ENCODE measurements around the gene EHD4. TPM values are rescaled to one million over a fixed set of nuclear protein-coding genes. Genes with fewer than 3 reads are reported as not detected.

Gene EHD4
- polyA plus RNA-seq, 3 donors, result 12.8 to 16.0 (median 14.2) TPM

GRCh38 chr15:41983221-41983620 lies 10.9 kb upstream of the EHD4 start:
- 83% methylated on average over 2 of the region's 7 CpGs for WGBS (ENCODE audit: insufficient coverage)
- no peaks in the 10 kb centered on the region for H3K9me3 Mint-ChIP-seq
- no peak overlapping the region for H3K27ac Mint-ChIP-seq

DNA sequence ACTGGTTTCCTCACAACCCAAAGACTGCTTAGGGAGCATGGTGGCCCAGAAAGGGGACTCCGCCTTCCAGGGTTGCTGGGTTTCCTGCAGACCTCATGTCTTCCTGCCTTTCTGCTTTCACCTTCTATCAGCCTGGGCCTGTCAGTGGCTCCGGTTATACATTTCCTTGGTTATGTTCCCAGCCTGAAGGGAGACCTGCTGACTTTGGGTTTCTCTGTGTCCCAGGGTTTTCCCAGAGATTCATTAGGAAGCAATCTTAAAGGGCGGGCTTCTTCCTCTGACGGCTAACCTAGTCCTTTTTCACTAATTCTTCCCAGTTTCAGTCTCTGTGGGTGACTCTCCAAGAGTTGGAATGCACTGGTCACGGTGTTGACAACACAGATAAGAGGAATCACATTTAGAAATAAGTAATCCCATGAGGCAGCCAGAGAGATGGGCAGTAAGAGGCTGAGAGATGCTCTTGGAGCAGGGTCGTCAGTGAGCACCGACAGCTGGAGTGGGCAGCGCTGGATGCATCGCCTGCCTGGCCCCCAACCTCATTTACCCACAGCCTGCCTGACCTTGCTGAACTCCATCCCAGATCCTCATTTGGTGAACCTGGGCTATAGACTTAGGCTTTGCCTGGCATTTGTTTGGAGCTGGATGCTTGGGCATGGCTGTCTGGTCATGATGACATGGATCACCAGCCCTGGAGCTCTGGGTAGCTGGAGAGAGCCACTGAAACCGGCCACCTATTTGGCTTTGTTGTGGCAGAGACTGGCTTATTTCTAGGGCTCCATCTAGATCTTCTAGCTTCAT lies 10.0 kb upstream of the EHD4 start:
- intact Hi-C loops (cut with micrococcal nuclease), result loop anchor here in 1 of 2 donors (10.0 kb wide), 1 partner anchor 102 kb away; no protein-coding TSS in a partner anchor
- DNase-seq, result no peak
- 89% methylated on average over 6 of the region's 10 CpGs for WGBS (ENCODE audit: insufficient coverage)
- Histone ChIP-seq H3K9ac (ENCODE audit: insufficient read depth, low read length, poor library complexity, severe bottlenecking) (no peak overlapping the region), H3K9me3 (replicated peaks in 1 of 2; ENCODE audit: control insufficient read depth in 1 of 2, insufficient read depth in 1 of 2, low read length in 2 of 2) (no peaks in the 10 kb centered on the region), H3K27ac (ENCODE audit: low read depth in 1 of 2, low read length in 2 of 2) (no peak overlapping the region), H3K79me2 (ENCODE audit: insufficient read depth, low read length) (no peaks in the 10 kb centered on the region), H3K27me3 (ENCODE audit: control insufficient read depth in 2 of 2, insufficient read depth in 2 of 2, low read length in 2 of 2) (no peaks in the 10 kb centered on the region), H4K20me1 (ENCODE audit: insufficient read depth, low read length) (no peaks in the 10 kb centered on the region), H3K36me3 (replicated peaks in 1 of 2; ENCODE audit: control insufficient read depth in 1 of 2, insufficient read depth in 2 of 2, low read length in 2 of 2) (no peaks in the 10 kb centered on the region), H2AFZ (ENCODE audit: insufficient read depth, low read depth, low read length, poor library complexity, severe bottlenecking) (no peak overlapping the region), H3K4me3 (replicated peaks in 1 of 3; ENCODE audit: low read depth in 2 of 3, low read length in 3 of 3) (no peak overlapping the region), H3K4me2 (replicated peaks; ENCODE audit: extremely low read depth, low read length, poor library complexity, severe bottlenecking) (no peak overlapping the region), H3K4me1 (ENCODE audit: control insufficient read depth in 1 of 2, insufficient read depth in 2 of 2, low read length in 2 of 2) (no peaks in the 10 kb centered on the region)
- H3K36me3 Mint-ChIP-seq, result no peaks in the 10 kb centered on the region
- H3K4me3 Mint-ChIP-seq, result no peak overlapping the region
- H3K27me3 Mint-ChIP-seq (ENCODE audit: low read depth in 3 of 3), result peaks cover 0 to 5% (median 5%) of the 10 kb centered on the region in 3 donors
- H3K9me3 Mint-ChIP-seq, result no peaks in the 10 kb centered on the region
- no peak overlapping the region for H3K27ac Mint-ChIP-seq
- TF ChIP-seq, protein P1, sequence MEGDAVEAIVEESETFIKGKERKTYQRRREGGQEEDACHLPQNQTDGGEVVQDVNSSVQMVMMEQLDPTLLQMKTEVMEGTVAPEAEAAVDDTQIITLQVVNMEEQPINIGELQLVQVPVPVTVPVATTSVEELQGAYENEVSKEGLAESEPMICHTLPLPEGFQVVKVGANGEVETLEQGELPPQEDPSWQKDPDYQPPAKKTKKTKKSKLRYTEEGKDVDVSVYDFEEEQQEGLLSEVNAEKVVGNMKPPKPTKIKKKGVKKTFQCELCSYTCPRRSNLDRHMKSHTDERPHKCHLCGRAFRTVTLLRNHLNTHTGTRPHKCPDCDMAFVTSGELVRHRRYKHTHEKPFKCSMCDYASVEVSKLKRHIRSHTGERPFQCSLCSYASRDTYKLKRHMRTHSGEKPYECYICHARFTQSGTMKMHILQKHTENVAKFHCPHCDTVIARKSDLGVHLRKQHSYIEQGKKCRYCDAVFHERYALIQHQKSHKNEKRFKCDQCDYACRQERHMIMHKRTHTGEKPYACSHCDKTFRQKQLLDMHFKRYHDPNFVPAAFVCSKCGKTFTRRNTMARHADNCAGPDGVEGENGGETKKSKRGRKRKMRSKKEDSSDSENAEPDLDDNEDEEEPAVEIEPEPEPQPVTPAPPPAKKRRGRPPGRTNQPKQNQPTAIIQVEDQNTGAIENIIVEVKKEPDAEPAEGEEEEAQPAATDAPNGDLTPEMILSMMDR (IDR thresholded peaks at IDR 0.05), result no peak
- peaks cover 14% of the 10 kb centered on the region for H3K4me1 Mint-ChIP-seq

More at GRCh38 chr15:41983221-41983620, 10.9 kb upstream of the EHD4 start:
- Histone ChIP-seq H3K4me3 (replicated peaks in 1 of 3; ENCODE audit: low read depth in 2 of 3, low read length in 3 of 3) (no peak overlapping the region), H3K36me3 (replicated peaks in 1 of 2; ENCODE audit: control insufficient read depth in 1 of 2, insufficient read depth in 2 of 2, low read length in 2 of 2) (no peaks in the 10 kb centered on the region), H4K20me1 (ENCODE audit: insufficient read depth, low read length) (no peaks in the 10 kb centered on the region), H3K79me2 (ENCODE audit: insufficient read depth, low read length) (no peaks in the 10 kb centered on the region), H2AFZ (ENCODE audit: insufficient read depth, low read depth, low read length, poor library complexity, severe bottlenecking) (no peak overlapping the region), H3K9me3 (replicated peaks in 1 of 2; ENCODE audit: control insufficient read depth in 1 of 2, insufficient read depth in 1 of 2, low read length in 2 of 2) (no peaks in the 10 kb centered on the region), H3K9ac (ENCODE audit: insufficient read depth, low read length, poor library complexity, severe bottlenecking) (no peak overlapping the region), H3K27ac (ENCODE audit: low read depth in 1 of 2, low read length in 2 of 2) (no peak overlapping the region), H3K4me2 (replicated peaks; ENCODE audit: extremely low read depth, low read length, poor library complexity, severe bottlenecking) (no peak overlapping the region), H3K27me3 (ENCODE audit: control insufficient read depth in 2 of 2, insufficient read depth in 2 of 2, low read length in 2 of 2) (no peaks in the 10 kb centered on the region), H3K4me1 (ENCODE audit: control insufficient read depth in 1 of 2, insufficient read depth in 2 of 2, low read length in 2 of 2) (no peaks in the 10 kb centered on the region)
- H3K4me1 Mint-ChIP-seq, result peaks cover 13% of the 10 kb centered on the region
- H3K27me3 Mint-ChIP-seq (ENCODE audit: low read depth in 3 of 3), result peaks cover 0 to 5% (median 4%) of the 10 kb centered on the region in 3 donors
- no peaks in the 10 kb centered on the region for H3K36me3 Mint-ChIP-seq
- TF ChIP-seq, protein P1 (IDR thresholded peaks at IDR 0.05), result no peak
- DNase-seq, result no peak
- no peak overlapping the region for H3K4me3 Mint-ChIP-seq
- intact Hi-C loops (cut with micrococcal nuclease), result loop anchor here in 1 of 2 donors (10.0 kb wide), 1 partner anchor 102 kb away; no protein-coding TSS in a partner anchor

Data from CD14-positive monocyte (primary cell).